ENCODE results near the gene VAPB.

Gene VAPB

DNA sequence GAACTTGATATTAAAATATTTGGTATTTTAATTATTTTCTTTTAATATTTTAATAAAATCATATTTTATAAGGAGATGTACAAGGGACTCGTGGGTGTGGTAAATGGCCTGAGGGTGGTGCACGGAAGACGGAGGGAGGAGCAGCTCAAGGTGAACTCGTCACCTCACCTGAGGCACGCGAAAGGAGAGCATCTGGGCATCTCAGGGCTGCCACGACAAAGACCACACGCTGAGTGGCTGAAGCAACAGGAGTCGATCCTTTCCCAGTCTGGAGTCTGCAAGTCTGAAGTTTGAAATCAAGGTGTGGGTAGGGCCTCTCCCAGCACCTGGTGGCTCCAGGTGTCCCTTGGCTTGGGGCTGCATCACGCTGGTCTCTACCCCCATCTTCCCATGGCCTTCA, 86.4 kb downstream of the VAPB start:
- in situ Hi-C loops (cut with HindIII; ENCODE audit: low sequenced_read_pairs) = no loop called here

DNA sequence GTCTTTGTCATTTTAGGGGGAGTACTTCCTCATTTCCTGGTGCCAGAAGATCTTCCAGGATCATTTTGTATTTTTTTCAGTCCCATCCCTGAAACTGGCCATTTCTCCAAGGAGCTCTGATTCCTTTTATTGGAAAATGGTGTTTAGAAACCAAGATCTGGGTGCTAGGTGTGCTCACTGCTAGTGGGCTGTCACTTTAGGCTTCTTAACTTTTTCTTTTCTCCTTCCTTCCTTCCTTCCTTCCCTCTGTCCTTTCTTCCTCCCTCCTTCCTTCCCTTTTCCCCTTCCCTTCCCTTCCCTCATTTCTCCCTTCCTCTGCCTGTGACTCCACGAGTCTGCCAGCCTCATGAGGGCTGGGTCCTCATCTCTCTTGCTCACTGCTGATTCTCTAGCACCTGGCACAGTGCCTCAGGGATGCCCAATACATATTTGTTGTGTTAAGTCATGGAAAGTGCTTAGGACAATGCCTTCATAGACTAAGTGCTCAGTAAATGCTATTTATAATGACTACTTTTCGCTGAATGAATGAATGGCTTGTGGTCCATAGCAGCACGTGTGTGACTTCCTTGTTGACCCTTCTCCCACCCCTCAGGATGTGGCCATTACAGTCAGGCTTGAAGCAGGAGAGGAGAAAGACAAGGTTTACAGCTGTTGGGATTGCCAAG, 89.2 kb downstream of the VAPB start:
- in situ Hi-C loops (cut with HindIII; ENCODE audit: low sequenced_read_pairs) = no loop called here

DNA sequence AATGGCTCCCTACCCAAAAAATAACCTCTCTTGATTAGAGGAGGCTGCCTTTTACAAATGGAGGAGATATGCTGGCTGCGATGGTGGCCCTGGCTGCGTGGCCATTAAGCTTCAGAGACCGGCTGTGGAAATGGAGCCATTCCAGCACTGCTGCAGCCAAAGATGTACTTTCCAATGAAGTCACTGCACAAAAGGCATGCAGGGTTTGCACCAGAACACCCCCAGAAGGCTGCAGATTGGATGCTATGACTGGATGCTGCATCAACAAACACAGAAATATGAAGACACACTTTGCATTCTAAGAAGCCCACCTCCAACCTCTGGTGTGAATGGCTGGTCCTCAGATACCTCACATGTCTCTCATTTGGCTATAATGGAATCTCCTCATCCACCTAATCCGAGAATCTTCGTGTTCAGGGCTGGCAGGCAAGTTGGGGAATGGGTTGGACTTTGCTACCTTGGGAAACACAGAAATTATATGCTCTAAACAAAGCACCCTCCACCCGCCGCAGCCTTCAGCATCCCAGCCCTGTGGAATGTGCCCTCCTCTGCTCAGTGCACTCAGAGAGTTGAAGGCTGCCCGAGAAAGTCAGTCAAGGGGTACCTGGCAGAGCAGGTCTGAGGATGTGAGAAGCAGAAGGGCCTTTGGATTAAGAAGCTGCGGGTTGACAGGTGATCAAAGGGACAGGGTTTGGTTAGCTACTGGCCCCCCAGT, 90.9 kb downstream of the VAPB start:
- in situ Hi-C loops (cut with HindIII; ENCODE audit: low sequenced_read_pairs) = no loop called here

DNA sequence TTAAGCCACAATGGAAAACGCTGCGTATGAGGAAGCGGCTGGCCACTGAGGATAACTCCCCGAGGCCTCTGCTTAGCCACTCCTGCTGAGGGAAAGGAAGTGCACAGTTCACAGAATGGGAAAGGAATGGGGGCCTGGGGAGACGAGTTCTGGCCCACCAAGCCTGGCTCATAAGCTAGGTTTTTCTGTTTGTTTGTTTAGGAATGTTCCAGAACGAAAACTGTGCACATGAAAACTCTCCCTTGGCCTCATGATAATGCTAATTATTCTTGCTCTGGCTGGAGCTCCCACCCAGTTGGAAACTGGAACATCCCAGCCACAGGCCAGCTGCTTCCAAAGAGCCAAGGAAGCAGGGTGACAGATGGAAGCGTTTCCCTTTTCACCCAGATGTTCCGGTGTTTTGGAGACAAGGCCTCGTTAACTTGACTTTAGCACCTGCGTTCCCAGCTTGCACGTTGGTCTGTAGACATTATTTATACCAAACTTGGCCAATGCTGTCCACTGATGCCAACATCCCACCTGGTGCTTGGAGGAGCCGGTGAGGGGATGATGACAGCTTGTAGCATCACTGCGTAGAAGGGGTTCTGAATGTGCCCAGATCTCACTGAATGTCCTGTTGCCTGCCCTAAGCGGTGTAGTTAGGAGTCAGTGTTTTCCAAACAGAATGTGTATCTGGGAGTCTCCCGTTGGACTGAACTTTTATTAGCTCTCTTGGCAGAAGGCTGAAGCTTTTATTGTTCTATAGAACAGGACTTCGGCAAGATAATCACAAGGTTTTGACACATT, 91.7 kb downstream of the VAPB start:
- in situ Hi-C loops (cut with HindIII; ENCODE audit: low sequenced_read_pairs) = no loop called here

DNA sequence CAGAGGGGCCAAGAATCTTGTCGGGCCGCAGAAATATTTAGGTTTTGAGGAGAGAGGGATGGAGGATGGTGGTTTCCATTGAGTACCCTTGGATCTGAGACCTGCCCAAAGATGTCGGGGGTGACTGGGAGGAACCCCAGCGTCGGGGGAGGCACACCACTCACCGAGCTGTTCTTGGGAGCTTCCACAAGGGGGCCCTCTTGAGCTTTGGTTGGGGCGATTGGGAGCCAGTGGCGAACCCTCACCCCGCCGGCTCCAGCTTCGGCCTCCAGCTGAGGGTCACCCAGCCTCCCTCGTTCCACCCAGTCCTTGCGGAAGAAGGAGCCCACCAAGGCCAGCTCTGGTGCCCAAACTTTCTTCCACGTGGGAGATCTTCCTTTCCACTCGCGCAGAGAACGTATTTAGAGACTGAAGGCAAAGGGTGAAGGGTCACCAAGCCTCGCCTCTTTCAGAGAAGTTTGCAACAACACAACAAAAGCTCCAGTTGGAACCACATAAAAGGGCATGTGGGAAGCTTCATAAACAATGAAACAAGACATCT, 92.5 kb downstream of the VAPB start:
- in situ Hi-C loops (cut with HindIII; ENCODE audit: low sequenced_read_pairs) = no loop called here

DNA sequence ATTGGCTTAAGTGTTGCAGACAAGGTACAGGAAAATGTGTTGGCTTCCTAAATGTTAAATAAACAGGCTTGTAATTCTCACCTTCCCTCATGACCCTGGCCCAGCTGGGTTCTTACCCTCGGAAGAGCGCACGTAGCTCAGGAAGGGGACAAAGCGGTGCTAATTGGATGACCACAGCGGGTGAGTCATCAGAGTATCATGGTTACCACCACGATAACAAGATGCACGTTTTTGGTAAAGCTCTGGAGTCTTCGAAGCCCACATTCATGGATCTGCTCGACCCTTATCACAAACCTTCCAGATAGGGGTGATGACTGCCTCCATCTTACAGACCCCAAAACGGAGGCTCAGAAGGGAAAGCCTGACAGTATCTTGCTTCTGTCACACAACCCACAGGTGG, 93.4 kb downstream of the VAPB start:
- in situ Hi-C loops (cut with HindIII; ENCODE audit: low sequenced_read_pairs) = no loop called here

DNA sequence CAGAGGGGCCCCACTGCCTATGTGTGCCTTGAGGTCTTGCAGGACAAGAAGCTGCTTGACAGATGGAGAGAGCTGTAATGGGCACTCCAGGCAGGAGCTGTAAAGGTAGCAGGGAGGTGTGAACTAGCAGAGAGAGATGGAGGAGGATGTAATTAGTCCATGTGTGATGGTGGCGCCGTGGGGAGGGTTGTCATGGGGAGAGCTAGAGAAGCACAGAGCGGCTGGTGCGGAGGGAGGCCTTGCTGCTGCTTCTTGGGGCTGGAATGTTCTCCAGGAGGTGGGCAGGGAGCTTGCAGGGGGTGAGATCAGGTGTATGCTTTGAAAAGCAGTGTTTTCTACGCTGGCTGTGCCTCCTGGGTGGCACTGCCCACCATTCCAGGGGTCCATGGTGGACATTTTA, 94.0 kb downstream of the VAPB start:
- in situ Hi-C loops (cut with HindIII; ENCODE audit: low sequenced_read_pairs) = no loop called here

DNA sequence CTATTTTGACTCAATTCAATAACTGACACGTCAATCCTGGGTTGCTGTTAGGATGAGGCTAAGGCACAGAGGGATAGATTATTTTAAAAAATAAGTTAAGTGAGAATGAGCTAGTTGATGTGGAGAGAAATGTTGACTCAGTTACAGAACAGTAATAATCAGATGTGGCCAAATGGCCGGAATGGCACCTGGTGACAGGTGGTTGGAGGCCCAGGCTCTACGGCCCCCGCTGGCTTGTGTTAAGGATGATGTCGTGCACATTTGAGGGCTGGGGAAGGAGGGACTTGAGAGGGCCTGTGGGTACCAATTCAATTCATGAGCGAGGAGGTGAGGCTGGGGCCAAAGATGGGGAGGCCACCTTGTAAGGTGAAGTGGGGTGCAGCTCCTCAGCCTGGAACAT, 94.4 kb downstream of the VAPB start:
- in situ Hi-C loops (cut with HindIII; ENCODE audit: low sequenced_read_pairs) = no loop called here

DNA sequence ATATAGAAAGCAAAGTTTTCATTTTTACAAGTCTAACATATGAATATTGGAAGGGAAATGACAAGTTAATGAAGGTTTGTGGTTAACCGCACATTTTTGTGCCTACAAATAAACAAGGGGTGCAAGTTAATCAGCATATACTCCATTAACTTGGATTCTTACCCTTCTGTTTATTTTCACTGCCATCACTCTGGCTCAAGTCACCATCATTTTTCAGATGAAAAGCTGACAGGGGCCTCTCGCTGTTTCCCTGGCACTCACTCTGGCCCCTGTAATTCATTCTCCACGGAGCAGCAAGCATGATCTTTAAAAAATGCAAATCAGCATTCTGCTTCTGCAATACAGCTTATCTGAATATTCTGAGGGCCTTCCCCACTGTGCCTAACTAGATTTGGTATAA, 96.4 kb downstream of the VAPB start:
- in situ Hi-C loops (cut with HindIII; ENCODE audit: low sequenced_read_pairs) = no loop called here

DNA sequence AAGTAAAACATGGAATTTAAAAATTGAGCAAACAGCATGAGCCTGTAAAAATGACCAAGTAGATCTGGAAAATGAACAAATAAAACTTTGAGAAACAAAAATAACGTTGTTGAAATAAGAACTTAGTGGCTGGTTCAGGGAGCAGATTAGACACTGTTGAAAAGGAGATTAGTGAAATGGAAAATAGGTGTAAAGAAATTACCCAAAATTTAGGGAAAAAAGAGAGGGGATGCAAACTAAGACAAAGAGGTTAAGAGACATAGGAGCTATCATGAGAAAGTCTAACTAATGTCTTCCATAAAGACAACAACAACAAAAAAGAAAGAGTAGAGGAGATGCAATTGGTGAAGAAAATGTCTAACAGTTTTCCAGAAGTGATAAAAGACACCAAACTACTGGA, 97.2 kb downstream of the VAPB start:
- in situ Hi-C loops (cut with HindIII; ENCODE audit: low sequenced_read_pairs) = no loop called here

DNA sequence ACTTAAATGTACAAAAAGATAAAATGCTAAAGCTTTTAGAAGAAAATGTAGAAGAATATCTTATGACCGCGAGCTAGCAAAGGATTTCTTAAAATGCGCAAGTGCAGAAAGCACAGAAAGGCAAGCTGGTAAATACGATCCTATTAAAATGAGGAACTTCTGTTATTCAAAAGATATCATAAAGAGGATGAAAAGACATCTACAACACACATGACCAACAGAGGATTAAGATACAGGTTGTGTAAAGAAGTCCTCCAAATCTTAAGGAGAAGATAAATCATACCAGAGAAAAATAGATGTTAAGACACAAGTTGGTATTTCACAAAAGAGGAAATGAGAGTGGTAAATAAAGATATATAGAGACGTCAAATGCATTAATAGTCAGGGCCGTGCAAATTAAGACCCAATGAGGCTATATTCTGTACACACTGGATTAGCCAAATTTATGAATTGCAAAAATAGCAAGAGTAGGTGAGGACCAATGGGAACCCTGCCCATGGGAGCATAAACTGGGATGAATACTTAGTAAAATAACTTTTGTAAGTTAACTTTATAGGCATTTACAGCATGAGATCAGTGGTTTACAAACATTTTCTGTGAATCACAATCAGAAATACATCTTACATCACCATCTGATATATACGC, 103.2 kb downstream of the VAPB start:
- in situ Hi-C loops (cut with HindIII; ENCODE audit: low sequenced_read_pairs) = no loop called here

DNA sequence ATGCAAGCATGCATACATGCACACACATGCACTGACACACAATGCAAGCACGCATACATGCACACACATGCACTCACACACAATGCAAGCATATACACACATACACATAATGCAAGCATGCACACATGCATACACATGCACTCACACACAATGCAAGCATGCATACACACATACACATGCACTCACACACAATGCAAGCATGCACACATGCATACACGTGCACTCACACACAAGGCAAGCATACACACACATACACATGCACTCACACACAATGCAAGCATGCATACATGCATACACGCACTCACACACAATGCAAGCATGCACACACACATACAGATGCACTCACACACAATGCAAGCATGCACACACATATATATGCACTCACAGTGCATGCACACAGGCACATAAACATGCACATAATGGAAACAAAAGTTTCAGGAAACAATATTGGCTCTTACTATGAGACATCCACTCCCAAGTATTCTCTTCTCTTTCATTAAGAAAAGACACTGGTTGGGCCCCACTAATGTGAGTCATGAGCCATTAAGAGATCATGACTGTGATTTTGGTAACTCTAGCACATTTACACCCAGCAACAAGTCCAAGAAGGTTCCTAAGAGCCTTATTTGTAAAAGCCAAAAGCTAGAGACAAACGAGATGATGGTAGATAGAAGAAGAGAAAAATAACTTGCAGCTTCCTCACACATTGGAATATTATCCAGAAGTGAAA, 103.9 kb downstream of the VAPB start:
- in situ Hi-C loops (cut with HindIII; ENCODE audit: low sequenced_read_pairs) = no loop called here

DNA sequence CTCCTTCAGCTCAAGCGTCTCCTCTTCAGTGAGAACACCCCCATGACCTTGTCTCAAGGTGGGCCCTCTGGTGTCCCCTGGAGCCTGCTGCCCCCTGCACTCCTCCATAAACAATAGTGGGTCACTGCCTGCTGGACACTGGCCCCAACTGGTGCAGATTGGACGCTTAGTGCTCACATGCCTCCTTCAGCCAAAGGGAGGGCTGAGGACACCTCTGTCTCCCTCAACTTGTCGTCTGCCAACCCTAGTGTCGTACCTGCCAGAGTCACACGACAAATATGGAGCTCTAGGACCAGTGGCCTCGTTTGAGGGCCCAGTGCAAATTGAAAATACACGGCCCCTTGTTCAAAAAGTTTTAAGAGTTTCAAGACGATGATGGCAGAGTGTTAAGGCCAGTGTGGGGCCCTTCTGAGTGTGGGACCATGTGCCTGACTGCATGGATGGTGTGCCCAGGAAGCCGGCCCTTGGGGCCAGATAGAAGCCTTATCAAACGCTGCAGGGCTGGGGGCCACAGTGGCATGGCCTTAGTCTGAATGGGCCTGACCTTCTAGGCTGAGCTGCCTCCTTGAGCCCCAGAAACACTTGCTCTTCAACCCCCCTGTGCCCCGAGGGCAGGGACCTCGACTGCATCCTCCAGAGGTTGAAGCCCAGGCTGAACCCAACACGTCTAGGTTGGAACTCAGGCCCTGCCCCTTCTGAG, 106.0 kb downstream of the VAPB start:
- in situ Hi-C loops (cut with HindIII; ENCODE audit: low sequenced_read_pairs) = no loop called here

DNA sequence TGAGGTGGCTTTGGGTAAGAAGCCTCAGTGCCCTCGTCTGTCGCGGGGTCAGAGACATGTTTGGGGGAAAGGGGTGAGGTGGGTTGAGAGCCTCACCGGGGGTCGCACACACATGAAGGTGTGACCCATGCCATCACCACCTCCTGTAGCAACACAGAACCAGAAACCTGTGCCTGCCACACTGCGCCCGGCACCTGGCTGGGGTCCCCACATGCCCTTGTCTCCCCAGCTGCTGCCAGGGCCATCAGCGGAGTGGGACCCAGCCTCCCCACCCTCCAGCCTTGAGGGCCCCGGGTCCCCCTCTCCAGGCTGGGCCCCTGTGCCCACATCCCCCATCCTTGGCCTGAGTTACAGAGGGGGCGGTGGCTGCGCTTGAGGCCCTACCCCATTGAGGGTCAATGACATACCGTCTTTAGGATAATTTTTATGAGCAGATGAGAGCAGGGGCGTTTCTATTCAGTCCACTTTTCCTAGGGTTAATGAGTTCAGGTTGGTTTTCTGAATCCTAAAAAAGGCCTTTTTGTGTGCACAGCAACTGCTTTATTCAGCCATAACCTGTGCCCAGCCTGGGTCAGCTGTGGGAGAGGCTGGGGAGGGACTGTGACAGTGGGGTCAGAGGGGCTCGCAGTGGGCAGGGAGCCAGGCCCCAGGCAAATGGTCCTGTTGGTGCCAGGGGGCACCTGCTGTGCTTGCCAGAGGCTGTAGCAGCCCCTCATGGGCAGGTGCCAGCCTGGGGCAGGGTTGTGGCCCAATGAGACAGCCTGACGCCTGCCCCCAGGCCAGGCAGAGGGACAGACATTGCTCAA, 106.8 kb downstream of the VAPB start:
- in situ Hi-C loops (cut with HindIII; ENCODE audit: low sequenced_read_pairs) = no loop called here

DNA sequence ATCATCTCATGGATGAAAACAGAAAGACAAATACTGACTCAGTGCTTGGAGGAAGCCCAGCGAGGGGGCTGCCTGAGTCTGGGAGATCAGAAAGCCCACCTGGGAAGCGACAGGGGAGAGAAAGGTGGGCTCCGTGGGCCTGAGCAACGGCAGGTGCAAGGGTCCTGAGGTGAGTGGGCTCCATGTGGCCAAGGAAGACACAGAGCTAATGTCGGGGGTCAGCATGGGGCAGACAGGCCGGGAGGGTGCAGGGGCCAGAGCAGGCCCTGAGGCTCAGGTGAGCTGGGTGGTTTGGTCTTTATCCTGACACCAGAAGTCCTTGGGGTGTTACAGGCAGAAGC, 107.4 kb downstream of the VAPB start:
- in situ Hi-C loops (cut with HindIII; ENCODE audit: low sequenced_read_pairs) = no loop called here

DNA sequence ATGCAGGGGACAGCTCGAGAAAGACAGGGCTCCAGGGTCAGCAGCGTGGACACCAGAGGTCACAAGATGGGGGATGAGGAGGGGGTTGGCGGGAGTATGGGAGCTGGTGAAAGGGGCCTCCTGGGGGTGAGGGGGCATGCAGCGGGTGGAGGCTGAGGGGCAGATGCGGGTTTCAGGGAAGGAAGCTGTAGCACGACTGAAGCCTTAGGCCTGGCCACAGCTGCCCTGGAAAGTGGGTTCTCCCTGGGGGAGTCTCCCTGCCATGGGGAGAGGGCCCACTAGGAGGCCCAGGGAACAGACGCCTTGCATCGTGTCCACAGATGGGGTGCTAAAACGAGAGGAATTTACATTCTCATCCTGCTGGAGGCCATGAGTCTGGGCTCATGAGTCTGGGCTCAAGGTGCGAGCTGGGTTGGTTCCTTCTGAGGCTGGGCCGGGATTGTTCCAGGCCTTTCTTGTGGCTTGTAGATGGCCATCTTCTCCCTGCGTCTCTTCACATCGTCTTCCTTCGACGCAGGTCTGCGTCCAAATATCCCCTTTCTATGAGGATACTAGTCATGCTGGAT, 108.1 kb downstream of the VAPB start:
- in situ Hi-C loops (cut with HindIII; ENCODE audit: low sequenced_read_pairs) = no loop called here

DNA sequence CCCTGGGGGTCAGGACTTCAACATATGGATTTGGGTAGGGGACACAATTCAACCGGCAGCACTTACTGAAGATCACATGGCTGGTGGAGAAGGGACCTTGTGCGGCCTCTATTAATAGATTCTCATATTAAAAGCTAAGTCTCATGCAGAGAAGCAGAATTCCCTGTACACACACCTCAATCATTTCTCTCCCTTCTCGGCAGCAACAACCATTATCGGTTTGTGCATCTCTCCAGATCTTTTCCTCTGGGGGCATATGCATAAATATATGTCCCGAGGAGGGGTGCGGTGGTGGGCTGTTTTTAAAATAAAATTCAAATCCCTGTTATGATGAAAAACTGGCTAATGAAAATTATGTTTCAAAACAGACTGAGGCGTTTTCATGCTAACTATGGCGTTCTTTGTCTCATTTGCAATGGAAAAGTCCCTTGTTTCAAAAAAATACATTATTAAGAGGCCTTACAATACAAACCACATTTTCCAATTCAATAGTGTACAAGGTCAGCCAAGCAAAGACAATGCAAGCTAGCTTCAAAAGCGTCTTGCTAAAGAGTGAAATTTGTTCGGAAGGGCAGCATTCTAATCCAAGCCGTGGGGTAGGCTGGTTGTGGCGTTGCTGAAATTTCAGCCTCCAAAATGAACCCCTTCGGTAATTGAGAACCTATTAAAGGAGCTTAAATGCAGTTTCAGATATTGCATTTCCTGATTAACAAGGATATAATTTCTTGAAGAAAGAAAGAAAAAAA, 108.9 kb downstream of the VAPB start:
- in situ Hi-C loops (cut with HindIII; ENCODE audit: low sequenced_read_pairs) = no loop called here

DNA sequence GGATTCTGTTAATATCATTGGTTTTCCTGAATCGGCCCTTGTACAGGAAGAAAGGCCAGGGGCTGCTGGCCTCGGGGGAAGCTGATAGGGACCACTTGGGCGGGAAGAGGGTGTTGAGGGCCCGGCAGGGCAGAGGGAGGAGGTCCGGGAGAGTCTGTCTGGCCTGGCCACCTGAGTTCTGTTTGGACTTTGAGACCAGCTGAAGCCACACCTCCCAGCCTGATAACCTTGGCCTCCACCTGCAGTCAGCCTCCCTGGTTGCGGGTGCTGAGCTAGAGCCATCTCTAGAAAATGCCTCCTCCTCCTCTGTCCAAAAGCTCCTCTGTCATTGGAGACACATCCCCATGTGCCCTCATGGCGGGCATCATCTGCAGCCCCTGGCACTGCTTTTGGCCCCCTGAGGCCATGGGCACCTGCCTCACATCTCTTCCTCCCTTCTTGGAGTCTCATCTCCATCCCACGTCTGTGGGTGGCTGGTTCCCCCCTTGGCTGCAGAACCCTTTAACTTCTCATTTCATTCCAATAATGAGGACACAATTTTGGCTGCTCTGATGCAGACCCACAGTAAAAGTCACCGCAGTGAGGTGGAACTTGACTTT, 109.5 kb downstream of the VAPB start:
- in situ Hi-C loops (cut with HindIII; ENCODE audit: low sequenced_read_pairs) = no loop called here

Measured in DLD1 (cell line).